A549 (cell line): Measurements from ENCODE around the gene PTH2R. TPM values are rescaled to one million over a fixed set of nuclear protein-coding genes. Genes with fewer than 3 reads are reported as not detected.

Source experiments
- polyA plus RNA-seq, 4 experiments: library from polyadenylated mRNA; depleted of rRNA in 3 of 4; stranded (reverse); fragments of >200 nt; fragmentation: RNase III in 1 of 4; extraction: RNeasy Plus Mini Kit Qiagen cat#74134 plus additional on column Dnase treatment in 1 of 4; gene quantifications; 2 replicates in 3 of 4; 3 replicates in 1 of 4; pipeline ENCODE4 v1.2.3, GENCODE V29; 2011 to 2017

PTH2R gene
- polyA plus RNA-seq, 2 of the 4 experiments (the other 2 are of a cell fraction), result not detected

Other genes with a start within 250 kb of the PTH2R start
- not detected in 2 replicates for gene CRYGA, start 243.2 kb upstream of the PTH2R start, polyA plus RNA-seq (2011; rRNA removed)
- not detected in 3 replicates for gene CRYGA, start 243.2 kb upstream of the PTH2R start, polyA plus RNA-seq (2017; fragmentation: RNase III; extraction: RNeasy Plus Mini Kit Qiagen cat#74134 plus additional on column Dnase treatment)
- not detected in 2 replicates for gene C2orf80, start 216.8 kb upstream of the PTH2R start, polyA plus RNA-seq (2011; rRNA removed)
- gene C2orf80, start 216.8 kb upstream of the PTH2R start, polyA plus RNA-seq (2017; fragmentation: RNase III; extraction: RNeasy Plus Mini Kit Qiagen cat#74134 plus additional on column Dnase treatment), result not detected in 3 replicates
- 272 and 346 TPM in 2 replicates for gene IDH1, start 151.7 kb upstream of the PTH2R start, polyA plus RNA-seq (2011; rRNA removed)
- gene IDH1, start 151.7 kb upstream of the PTH2R start, polyA plus RNA-seq (2017; fragmentation: RNase III; extraction: RNeasy Plus Mini Kit Qiagen cat#74134 plus additional on column Dnase treatment), result 137 to 180 TPM (median 173 TPM) in 3 replicates
- gene PIKFYVE, start 140.5 kb upstream of the PTH2R start, polyA plus RNA-seq (2011; rRNA removed), result 19.3 and 22.0 TPM in 2 replicates
- gene PIKFYVE, start 140.5 kb upstream of the PTH2R start, polyA plus RNA-seq (2017; fragmentation: RNase III; extraction: RNeasy Plus Mini Kit Qiagen cat#74134 plus additional on column Dnase treatment), result 5.9 to 6.5 TPM (median 6.4 TPM) in 3 replicates